Activated CD8-positive, alpha-beta memory T cell treated with anti-CD3 and anti-CD28 coated beads, Interleukin-2, amount 50 U/mL, for 24 hours (primary cell): ENCODE data around the gene VPREB3.

ENCODE experiments used
- DNase-seq: peaks from one replicate; pipeline ENCODE4 v3.0.0-alpha.2; 2020; ENCODE audit errors: extremely low read depth

Gene VPREB3

DNA sequence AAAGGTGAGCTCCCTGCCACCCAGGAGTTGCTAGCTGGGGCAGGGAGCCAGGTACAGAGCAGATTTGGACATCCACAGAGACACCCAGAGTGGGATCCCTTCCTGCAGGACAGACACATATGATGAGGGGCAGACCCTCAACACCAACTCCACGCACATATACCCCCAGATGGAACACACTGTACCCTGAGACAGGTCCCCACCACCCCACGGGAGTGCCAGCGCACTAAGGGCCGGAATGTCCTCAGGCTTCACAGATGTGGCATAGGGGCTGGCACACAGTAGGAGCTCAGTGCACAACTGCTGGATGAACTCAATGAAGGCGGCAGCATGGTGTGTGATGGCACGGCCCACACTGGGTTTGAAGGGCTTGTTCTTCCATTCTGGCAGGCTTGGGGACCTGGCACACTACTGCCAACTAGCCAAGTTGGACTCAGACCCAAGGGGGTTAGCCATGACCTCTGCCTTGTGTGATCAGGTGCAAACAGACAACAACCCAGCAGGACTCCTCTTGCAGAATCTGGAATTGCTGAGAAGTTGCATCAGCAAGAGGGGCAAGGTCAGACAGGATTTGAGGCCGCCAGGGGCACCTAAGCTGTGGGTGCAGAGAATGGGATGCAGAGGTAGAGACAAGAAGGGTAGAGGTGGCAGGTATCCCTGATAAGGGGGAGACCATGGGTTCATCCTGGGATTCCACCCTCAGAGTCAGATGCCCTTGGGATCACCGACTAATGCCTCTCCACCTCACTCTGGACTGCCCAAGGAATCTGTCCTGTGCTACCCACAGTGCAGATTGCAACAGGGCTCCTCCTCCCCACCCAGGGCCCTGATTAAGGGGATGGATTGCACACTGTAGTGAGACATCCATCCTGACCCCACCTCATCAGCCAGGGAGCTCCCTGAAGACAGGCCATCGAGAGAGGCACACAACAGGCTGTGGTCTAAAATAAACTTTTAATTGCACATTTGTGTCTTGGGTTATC is 11.0 kb upstream of the VPREB3 start:
- DNase-seq = no peak

DNA sequence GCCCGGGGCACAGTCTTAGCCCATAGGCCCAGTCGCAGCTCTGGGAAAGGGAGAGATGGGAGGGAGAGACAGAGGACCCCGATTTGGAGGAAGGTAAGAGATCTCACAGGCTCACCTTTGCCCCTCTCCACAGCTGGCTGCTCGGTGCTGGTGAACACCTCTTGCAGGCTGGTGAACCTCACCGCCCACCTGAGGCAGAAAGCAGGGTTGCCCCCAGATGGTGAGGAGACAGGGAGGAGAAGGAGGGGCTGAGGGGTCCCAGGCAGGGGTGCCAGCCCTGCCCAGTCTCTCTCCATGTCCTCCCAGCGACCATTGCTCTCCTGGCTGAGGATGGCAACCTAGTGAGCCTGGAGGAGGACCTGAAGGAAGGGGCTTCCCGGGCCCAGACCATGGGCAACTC is 9.7 kb upstream of the VPREB3 start:
- DNase-seq = no peak

DNA sequence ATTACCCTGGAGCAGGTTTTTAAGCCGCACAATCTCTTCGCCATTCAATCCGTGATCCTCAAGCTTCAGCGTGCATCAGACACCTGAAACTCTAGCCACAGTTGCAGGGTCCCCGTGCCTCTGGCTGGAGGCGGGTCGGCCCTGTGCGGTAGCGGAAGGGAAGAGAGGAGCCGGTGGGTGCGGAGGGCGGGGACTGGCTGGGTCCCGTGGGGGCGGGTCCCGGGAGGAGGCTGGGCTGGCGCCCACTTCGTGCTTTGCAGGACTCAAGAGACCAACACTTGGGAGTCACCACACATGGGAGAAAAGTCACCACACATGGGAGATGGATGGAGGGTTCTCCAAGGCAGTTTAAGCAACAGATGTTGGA is 9.3 kb upstream of the VPREB3 start:
- DNase-seq = peak; percentile 30

DNA sequence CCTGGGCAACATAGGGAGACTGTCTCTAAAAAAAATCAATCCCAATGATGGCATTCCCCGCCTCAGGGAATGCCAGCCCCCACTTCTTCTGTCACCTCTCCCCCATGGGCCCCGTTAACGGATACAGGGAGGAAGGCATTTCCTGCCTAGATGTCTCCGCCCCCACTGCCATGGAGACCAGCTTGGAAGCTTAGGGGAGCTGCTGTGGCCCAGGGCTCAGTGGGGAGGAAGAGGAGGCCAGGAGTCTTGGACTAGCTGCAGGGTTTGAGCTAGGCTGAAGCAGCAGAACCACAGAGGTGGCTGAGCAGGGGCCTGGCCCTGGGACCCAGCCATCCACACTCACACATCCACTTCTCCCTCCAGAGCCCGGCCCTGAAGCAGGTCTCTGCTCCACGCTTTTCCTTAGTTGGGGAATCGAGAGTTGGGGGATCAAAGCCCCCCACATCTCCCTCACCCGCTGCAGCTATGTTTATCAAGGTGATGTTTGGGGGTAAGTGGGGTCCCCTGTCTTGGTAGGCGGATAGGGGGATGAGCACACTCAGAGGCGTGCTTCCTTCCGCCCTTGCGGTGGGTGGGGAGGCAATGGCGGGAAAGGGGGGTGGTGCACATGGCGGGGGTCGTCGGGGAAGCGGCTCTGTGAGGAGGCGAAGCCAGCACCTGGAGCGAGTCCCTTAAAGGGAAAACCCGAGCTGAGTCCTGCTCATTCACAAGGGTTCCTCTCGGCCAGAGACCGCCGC is 8.8 kb upstream of the VPREB3 start, which contains the start of gene C22orf15:
Gene C22orf15 (plus strand): TSS at position 149 of the 737 bp plus-strand sequence. CDS start 317 bp downstream, at position 466.
- DNase-seq = no peak

DNA sequence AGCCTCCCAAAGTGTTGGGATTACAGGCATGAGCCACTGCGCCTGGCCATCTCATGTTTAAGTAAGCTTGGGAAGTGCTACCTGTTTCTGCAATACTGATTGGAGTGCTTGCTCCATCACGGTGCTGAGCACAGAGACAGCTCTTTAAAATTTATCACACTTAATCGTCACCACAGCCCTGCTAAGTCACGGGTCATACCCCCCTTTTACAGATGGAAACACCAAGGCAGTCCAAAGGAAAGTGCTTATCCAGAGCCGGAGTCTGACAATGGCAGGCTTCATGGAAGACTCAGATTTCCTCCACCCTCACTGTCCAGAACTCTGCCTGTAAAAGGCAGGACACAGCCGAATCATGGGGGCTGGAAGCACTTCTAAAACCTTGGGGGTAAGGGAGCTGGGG is 5.8 kb upstream of the VPREB3 start:
- no peak for DNase-seq

DNA sequence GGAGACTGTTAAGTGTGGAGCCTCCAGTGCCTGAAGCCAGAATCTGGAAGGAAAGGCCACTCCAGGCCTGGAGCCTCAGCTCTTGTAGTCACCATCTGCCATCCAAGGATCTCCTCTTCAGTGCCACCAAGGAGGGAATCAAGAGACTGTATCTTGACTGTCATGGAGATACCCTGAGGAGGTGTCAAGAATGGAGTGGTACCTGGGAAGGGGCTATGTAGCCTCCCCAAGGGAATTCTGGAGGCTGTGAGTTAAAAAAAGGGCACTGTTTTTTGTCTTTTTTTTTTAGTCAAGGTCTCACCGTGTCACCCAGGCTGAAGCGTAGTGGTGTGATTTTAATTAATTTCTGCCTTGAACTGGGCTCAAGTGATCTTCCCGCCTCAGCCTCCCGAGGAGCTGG is 5.3 kb upstream of the VPREB3 start:
- DNase-seq = no peak

DNA sequence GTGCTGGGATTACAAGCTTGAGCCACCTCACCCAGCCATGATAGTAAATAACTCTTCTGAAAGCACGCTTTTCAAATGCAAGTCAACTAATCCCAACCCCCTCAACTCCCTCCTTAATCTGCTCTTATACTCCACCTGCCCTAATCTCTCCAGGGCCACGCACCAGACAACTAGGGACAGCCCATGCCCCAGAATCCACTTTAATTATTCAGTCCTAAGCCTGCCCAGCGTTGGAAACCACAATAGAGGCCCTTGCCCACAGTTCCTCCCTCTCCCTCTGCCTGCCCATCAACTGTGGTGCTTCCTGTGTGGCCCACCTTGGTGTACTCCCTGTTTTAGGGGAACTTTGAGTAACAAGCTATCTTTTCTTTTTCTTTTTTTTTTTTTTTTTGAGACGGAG is 2.7 kb upstream of the VPREB3 start:
- DNase-seq = no peak

DNA sequence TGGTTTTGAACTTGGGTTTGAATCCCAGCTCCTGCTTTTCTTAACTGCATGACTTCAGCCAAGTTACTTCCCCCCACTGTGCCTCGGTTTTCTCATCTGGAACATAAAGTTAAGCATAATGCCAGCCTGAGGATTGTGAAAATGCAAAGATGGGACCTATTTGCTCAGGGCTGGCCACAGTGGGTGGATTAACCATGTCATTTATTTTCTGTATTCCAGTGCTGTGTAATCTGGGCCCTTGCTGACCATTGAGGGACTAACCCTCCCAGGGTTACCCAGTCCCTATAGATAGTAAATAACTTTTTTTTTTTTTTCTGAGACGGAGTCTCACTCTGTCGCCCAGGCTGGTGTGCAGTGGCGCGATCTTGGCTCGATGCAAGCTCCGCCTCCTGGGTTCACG is 1.5 kb upstream of the VPREB3 start:
- no peak for DNase-seq

DNA sequence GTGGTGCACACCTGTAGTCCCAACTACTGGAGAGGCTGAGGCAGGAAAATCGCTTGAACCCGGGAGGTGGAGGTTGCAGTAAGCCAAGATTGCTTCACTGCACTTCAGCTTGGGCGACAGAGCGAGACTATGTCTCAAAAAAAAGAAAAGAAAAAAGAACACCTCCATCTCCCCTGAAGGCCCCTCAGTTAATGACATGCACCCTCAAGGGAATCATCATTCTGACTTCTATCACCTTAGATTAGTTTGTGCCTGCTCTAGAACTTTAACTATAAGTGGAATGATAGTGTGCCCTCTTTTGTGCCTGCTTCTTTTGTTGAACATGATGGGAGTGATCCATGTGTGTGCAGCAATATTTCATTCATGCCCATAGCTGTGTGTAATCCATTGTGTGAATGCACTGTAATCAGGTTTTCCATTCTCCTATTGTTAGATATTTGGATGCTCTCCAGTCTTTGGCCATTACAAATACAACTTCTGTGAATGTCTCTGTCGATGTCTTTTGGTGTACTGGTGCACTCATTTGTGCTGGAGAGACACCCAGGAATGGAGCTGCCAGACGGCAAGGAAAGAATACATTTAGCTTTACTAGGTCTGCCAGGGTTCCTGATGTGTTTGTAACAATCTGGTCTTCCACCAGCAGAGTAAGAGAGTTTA is 883 bp upstream of the VPREB3 start:
- no peak for DNase-seq

DNA sequence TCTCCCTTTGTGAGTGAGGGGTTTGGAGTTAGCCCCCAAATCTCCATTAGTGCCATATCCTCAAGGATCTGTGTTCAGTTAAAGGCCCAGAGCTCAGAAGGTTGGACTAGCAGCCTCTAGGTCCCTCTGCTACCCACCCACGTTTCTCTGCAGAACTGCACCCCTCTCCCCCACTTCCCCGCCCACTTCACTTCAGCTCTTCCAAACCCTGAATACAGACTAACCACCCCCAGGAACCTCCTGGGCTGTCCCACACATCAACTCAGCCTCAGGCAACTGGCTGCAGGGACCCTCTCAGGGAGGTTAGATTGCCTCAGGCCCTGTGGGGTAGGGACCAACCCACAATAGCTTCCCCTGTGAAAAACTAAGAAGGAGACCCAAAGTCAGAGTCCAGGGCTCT is 840 bp downstream of the VPREB3 start:
- DNase-seq = no peak

DNA sequence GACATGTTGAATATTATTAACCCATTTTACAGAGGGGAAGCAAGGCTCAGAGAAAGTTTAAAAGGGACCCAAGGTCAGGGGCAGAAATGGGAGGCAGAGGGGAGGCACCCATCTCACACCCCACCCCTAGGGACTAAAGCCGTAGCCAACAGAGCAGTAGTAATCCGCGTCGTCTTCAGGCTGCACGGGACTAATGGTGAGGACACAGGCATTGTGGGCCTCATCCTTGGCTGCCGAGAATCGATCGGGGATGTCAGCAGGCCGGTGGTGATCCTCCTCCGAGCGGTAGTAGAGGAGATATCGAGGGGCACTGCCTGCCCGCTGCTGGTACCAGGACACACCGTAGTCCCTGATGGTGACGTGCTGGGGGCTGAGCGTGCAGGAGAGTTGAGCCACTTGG is 1.5 kb downstream of the VPREB3 start:
- no peak for DNase-seq

DNA sequence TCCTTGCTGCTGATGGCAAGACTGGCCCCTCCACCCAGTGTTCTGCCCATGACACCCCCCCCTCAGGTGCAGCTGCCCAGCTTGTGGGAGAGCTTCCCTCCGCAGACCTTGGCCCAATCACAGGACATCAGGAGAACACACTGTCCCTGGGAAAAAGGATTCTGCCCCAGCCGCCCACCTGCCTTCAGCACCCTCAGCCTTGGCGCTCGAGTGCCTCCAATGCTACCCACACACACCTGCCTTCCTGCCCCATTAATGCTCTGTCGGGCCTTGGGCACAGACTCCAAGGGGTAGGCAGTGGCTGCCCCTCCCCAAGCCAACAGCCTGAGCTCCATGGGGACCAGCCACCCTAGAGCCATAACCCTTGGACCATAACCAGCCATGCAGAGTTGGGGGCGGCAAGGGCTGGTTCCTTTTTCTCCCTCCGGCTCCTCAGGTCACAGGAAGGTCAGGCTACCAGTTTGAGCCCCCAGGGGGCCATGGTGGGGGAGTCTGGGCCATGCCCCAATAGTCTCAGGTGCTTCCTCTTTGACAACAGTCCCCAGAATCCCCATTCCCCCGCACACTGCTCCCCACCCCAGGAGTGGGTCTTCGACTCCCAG is 2.0 kb downstream of the VPREB3 start:
- no peak for DNase-seq

DNA sequence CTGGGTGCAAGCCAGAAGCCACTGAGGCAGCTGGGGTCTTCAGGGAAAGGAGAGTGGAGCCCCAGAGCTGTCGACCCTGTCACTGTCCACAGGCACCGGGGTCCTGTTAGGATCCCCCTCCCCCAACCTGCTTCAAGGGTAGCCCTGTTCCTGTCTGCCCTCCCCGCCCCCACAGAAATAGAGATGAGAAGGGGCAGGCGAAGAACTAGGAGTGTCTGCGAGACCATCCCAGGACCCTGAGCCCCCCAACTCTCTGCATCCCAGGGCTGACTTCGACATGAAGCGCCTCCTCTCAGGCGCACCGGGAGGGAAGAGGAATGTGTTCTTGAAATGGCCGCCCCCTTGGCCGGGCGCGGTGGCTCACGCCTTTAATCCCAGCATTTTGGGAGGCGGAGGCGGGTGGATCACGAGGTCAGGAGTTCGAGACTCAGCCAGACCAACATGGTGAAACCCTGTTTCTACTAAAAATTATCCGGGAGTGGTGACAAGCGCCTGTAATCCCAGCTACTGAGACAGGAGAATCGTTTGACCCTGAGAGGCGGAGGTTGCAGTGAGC is 2.7 kb downstream of the VPREB3 start:
- DNase-seq = no peak

DNA sequence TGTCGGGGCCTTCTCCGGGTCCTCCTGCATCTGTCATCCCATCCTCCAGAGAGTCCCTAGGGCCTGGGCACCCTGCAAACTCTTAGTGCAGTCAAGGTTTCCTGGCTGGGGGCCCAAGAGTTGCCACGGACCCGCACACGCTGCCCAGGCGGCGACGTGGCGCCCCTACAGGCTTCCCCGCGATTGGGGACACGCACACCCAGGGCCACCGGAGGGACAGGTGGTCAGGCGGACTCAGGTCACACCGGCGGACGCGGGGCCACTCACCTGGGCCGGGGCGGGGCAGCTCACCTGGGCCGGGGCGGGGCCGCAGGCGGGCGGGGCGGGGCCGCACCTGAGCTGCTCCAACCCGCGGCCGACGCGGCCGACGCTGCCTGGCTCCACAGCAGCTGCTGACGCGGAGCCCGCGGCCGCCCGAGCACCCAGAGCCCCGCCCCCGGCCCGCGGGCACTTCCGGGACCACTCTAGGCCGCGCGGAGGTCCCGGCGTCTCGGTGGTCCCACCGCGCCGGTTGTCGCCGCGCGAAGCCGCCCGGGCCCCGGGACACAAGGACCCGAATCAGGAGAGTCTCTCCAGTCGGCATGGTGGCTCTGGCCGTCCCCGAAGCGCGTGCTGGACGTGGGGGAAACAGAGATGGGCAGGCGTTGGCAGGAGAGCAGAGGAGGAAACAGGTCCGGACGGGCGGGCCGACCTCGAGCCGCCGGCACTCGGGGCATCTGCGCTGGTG is 3.3 kb downstream of the VPREB3 start, which contains the start of gene ZNF70:
Gene ZNF70 (minus strand): TSS at position 399 of the 727 bp plus-strand sequence. CDS start 5,972 bp downstream, outside the sequence.
- peak; percentile 41 for DNase-seq

DNA sequence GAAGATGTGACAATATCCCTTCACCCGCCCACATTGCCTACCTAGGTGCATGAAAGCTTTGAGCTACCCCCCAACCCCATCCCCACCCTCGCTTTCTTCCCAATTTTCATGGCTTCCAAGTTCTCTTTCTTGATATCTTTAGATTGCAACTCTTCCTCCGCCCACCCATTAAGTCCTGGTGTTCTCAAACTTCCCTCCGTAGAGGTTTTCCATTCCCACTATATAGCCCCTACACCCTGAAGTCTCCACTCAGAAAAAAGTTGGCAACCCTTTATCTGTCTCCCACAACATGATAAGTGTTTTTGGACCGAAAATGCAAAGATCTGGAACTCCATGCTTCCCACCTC is 3.9 kb downstream of the VPREB3 start:
- DNase-seq = no peak

DNA sequence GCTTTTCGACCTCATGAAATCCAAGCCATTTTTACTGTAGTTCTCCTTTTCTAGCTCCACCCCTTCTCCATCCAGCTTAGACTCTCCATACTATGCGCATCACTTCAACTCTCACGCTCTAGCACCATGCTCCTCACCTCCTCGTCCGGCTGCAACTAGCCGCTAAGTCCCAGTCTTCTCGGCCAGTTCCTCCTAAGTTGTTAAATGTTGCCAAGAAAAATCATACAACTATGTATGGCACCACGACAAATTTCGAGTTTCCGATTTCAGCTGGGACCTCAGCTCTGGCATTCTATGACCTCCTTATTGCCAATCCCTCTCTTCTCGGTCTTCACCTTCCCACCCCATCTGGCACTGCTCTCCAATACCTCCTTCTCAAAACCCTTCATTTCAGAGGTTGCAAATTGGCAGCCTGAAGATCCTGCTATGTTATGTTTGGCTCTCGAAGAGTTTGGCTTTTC is 4.4 kb downstream of the VPREB3 start:
- DNase-seq = no peak

DNA sequence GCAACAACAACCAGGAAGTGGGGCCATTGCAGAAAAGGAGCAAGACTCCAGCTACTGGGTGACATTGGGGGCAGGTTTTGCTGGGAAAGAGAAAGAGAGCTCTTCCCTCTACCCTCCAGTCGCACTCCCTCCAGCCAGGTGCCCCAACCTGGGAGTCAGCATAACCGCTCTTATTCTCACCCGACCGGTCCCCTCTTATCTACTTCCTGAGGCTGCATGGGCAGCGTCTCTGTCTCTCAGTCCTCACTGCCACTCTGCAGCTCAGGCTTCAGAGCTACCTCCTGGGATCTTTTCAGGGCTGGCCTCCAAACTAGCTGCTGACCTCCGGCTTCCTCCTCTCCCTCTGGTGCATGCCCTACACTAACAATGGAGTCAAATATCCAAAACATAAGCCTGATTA is 8.4 kb downstream of the VPREB3 start:
- DNase-seq = no peak

DNA sequence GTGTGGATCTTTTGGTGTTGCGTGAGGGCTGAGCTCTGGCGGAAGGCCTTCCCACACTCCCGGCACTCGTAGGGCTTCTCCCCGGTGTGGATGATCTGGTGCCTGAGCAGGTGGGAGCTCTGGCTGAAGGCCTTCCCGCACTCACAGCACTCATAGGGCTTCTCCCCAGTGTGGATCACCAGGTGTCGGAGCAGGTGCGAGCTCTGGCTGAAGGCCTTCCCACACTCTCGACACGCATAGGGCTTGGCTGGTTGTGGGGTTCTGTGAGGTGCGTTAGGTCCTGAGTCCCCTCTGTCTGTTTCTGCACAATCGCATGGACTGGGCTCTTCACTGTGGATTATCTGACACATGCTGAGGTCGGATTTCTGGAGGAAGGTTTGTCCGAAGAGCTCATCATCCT is 9.7 kb downstream of the VPREB3 start:
- no peak for DNase-seq

DNA sequence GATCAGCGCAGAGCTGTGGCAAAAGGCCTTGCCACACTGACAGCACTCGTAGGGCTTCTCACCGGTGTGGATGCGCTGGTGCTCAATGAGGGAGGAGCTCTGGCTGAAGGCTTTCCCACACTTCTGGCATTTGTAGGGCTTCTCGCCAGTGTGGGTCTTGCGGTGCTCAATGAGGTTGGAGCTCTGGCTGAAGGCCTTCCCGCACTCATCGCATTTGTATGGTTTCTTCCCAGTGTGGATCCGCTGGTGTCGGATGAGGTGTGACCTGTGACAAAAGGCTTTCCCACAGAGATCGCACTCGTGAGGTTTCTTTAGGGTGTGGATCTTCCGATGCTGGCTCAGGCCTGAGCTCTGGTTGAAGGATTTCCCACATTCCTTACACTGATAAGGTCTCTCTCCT is 10.2 kb downstream of the VPREB3 start:
- no peak for DNase-seq

DNA sequence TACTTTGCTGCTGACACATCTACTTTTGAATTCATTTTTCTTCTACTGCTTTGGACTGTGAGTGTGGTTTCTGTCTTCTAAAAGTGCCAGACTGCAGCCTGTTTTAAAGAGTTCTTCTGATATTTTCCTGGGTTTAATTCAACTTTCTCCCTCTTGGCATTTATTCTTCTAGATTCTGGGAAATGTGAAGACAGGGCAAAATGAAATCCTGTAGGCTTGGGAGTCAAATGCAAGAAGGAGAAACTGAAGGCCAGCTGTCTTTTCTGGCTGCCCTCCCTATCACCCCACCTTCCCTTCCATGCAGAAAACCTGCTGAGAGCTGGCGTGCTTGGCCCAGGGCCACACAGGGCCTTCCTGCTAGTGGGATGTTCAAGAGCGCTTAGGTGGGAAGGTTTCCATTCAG is 10.9 kb downstream of the VPREB3 start:
- DNase-seq = no peak
